WI38 (cell line): ENCODE measurements around the gene SH3BP4.

ENCODE experiments used
- H3K4me3 ChIP-seq: 2 replicates; pipeline ENCODE4 v1.5.1; 2011; ENCODE audit warnings: low read depth, mild to moderate bottlenecking, control low read depth, low read length
- CTCF ChIP-seq: IDR thresholded peaks from 2 replicates; pipeline ENCODE4 v1.5.1; 2012; ENCODE audit warnings: low read depth, mild to moderate bottlenecking, control low read depth, low read length

Gene SH3BP4

GRCh38 chr2:234985608-234986245, 33.9 kb downstream of the SH3BP4 start:
- no peak for TF ChIP-seq CTCF
- no peak overlapping the region for H3K4me3 ChIP-seq

GRCh38 chr2:234986390-234986789, 34.6 kb downstream of the SH3BP4 start:
- no peak overlapping the region for H3K4me3 ChIP-seq
- TF ChIP-seq CTCF: no peak

GRCh38 chr2:234986876-234987720, 35.3 kb downstream of the SH3BP4 start:
- H3K4me3 ChIP-seq: no peak overlapping the region
- TF ChIP-seq CTCF: no peak

GRCh38 chr2:234987754-234988153, 35.9 kb downstream of the SH3BP4 start:
- H3K4me3 ChIP-seq: no peak overlapping the region
- TF ChIP-seq CTCF: no peak

- no peak for TF ChIP-seq CTCF
- no peak overlapping the region for H3K4me3 ChIP-seq
Observed at GRCh38 chr2:234988491-234988890, 36.7 kb downstream of the SH3BP4 start.

- no peak overlapping the region for H3K4me3 ChIP-seq
- TF ChIP-seq CTCF: no peak
Observed at GRCh38 chr2:234989183-234989701, 37.4 kb downstream of the SH3BP4 start.

GRCh38 chr2:234990300-234990699, 38.5 kb downstream of the SH3BP4 start:
- TF ChIP-seq CTCF: no peak
- H3K4me3 ChIP-seq: no peak overlapping the region
